HepG2 (cell line): ENCODE data around the gene SERPINI1. TPM values are rescaled to one million over a fixed set of nuclear protein-coding genes. Genes with fewer than 3 reads are reported as not detected.

Source experiments
- ATAC-seq: fragments of 200-7000 bp; cut with Tn5 transposase; 3 replicates; pipeline ENCODE4 v1.9.1; 2020; ENCODE audit warnings: mild to moderate bottlenecking, moderate library complexity
- BruUV-seq: library from RNA; stranded (reverse); fragments of 400-500 nt; replicated peaks from 2 replicates; lab custom pipeline; 2021; lab: Mats Ljungman, UMichigan
- CTCF ChIA-PET: fragments of 300-600 bp; formaldehyde crosslinking; extraction: SDS; loops from one replicate; lab custom pipeline; 2021; ENCODE audit warnings: low total read pairs, inconsistent platforms, low intra/inter-chr PET ratio; lab: Yijun Ruan, JAX
- POLR2A ChIA-PET: fragments of 350-600 bp; sonication (Branson Sonifier 250); formaldehyde crosslinking; loops from one replicate; lab custom pipeline; 2020; ENCODE audit warnings: antibody characterized with exemption, inconsistent platforms; lab: Yijun Ruan, JAX
- DNase-seq: peaks from one replicate; pipeline ENCODE4 v3.0.0-alpha.2; 2015; ENCODE audit warnings: low spot score
- FAIRE-seq: peaks from 3 replicates; lab custom pipeline; 2011; peaks lifted over from hg19 to GRCh38; lab: Jason Lieb, UNC
- H2AFZ ChIP-seq: one replicate; pipeline ENCODE4 v1.6.1; 2011; ENCODE audit warnings: low read length, inconsistent platforms
- H3K27ac ChIP-seq: fragments of 300-600 bp; 3 replicates; pipeline ENCODE4 v1.8.0; 2011; ENCODE audit warnings: mixed run types, mild to moderate bottlenecking, mixed read lengths, low read length, inconsistent platforms; ENCODE audit not compliant: insufficient read depth; ENCODE audit errors: extremely low read length
- H3K27me3 ChIP-seq, 2 experiments: fragments of 200-600 bp in 1 of 2; 2 replicates in 1 of 2; 3 replicates in 1 of 2; pipeline versions ENCODE4 v1.6.0 to v1.8.0; 2011; ENCODE audit warnings: low read length in 2 of 2, mild to moderate bottlenecking in 2 of 2, moderate library complexity in 2 of 2, inconsistent platforms in 1 of 2; ENCODE audit not compliant: insufficient read depth in 2 of 2, control insufficient read depth in 1 of 2
- H3K36me3 ChIP-seq, 2 experiments: fragments of 200-600 bp in 1 of 2; replicated peaks in 1 of 2; 2 replicates in 1 of 2; 3 replicates in 1 of 2; pipeline versions ENCODE4 v1.5.1 to v1.8.0; 2011; ENCODE audit warnings: low read length in 2 of 2, inconsistent platforms in 1 of 2; ENCODE audit not compliant: insufficient read depth in 2 of 2, control insufficient read depth in 1 of 2
- H3K4me1 ChIP-seq: 2 replicates; pipeline ENCODE4 v1.5.1; 2012; ENCODE audit warnings: low read length, inconsistent platforms; ENCODE audit not compliant: insufficient read depth
- H3K4me2 ChIP-seq: 2 replicates; pipeline ENCODE4 v1.6.0; 2011; ENCODE audit warnings: low read depth, low read length, inconsistent platforms
- H3K4me3 ChIP-seq, 3 experiments: fragments of 200-600 bp in 1 of 3; sonication (generic), shearing (Covaris generic) in 1 of 3; replicated peaks in 1 of 3; 2 replicates each; pipeline ENCODE4 v1.5.1; 2011 to 2016; ENCODE audit warnings: low read length in 3 of 3, inconsistent platforms in 2 of 3, low read depth in 2 of 3, mild to moderate bottlenecking in 2 of 3, control low read depth in 1 of 3, mixed read lengths in 1 of 3; ENCODE audit not compliant: insufficient read depth in 1 of 3
- H3K79me2 ChIP-seq: one replicate; pipeline ENCODE4 v1.6.1; 2011; ENCODE audit warnings: low read length, inconsistent platforms; ENCODE audit not compliant: insufficient read depth
- H3K9ac ChIP-seq: 2 replicates; pipeline ENCODE4 v1.6.0; 2011; ENCODE audit warnings: mild to moderate bottlenecking, low read depth, low read length, inconsistent platforms; ENCODE audit not compliant: insufficient read depth
- H3K9me3 ChIP-seq: 2 replicates; pipeline ENCODE4 v1.5.1; 2012; ENCODE audit warnings: mild to moderate bottlenecking, low read length
- H4K20me1 ChIP-seq: 2 replicates; pipeline ENCODE4 v1.6.0; 2011; ENCODE audit warnings: inconsistent platforms, mild to moderate bottlenecking, low read length, moderate library complexity; ENCODE audit not compliant: insufficient read depth
- ZNF660 ChIP-seq: sonication (generic); formaldehyde crosslinking; IDR thresholded peaks from 2 replicates; pipeline ENCODE4 v1.5.1; 2020; ENCODE audit warnings: mild to moderate bottlenecking, low read depth, missing genetic modification reagents, borderline replicate concordance
- WGBS: methylation state at CpG from one replicate; pipeline ENCODE4 v1.1.6; 2017; ENCODE audit warnings: low lambda C conversion rate; 5-methylcytosine and 5-hydroxymethylcytosine counted together
- in situ Hi-C: cut with HindIII; loops from 2 replicates; pipeline ENCODE4 v1.10.0; 2017; ENCODE audit warnings: low pct_unique_long_range_greater_than_20kb; ENCODE audit not compliant: extremely low pct_ligation_motif_present
- intact Hi-C: fragments of 100-400 bp; cut with micrococcal nuclease; formaldehyde crosslinking; loops from one replicate; pipeline ENCODE4 v1.10.0; 2022; ENCODE audit not compliant: unreplicated experiment
- polyA plus RNA-seq, 8 experiments: library from polyadenylated mRNA; depleted of rRNA in 3 of 8; stranded (reverse) in 7 of 8; unstranded in 1 of 8; fragments of >200 nt; fragmentation: Illumina TruSeq in 4 of 8; extraction: Trizol in 4 of 8; gene quantifications; 2 replicates each; pipeline versions ENCODE4 v1.2.1 to v1.2.3, GENCODE V29; 2011 to 2016; ENCODE audit warnings: low read depth in 4 of 8, missing spikeins in 1 of 8, mixed read lengths in 1 of 8; ENCODE audit not compliant: insufficient read depth in 1 of 8
- total RNA-seq, 5 experiments: library from RNA; depleted of rRNA; stranded (reverse); fragments of >200 nt; fragmentation: Illumina TruSeq; extraction: Trizol; gene quantifications; 2 replicates each; pipeline ENCODE4 v1.2.3, GENCODE V29; 2016; ENCODE audit warnings: low read depth in 1 of 5
- TF ChIP-seq, protein P1 (sequence below): sonication (generic); formaldehyde crosslinking; IDR thresholded peaks from 2 replicates; pipeline ENCODE4 v1.9.0; 2021; ENCODE audit warnings: mild to moderate bottlenecking, missing genetic modification reagents
- TF ChIP-seq, protein P2 (sequence below): sonication (generic); formaldehyde crosslinking; IDR thresholded peaks from 2 replicates; pipeline ENCODE4 v1.5.0; 2020; ENCODE audit warnings: missing genetic modification reagents
- TF ChIP-seq, protein P3 (sequence below): sonication (generic); formaldehyde crosslinking; IDR thresholded peaks from 2 replicates; pipeline ENCODE4 v1.4.0; 2020; ENCODE audit warnings: mild to moderate bottlenecking, missing genetic modification reagents

Gene SERPINI1
- total and polyA plus RNA-seq, 2 of the 13 experiments (the other 11 are each of a cell fraction or from before 2014, with no cell fraction given): 14.7 to 58.0 TPM

DNA sequence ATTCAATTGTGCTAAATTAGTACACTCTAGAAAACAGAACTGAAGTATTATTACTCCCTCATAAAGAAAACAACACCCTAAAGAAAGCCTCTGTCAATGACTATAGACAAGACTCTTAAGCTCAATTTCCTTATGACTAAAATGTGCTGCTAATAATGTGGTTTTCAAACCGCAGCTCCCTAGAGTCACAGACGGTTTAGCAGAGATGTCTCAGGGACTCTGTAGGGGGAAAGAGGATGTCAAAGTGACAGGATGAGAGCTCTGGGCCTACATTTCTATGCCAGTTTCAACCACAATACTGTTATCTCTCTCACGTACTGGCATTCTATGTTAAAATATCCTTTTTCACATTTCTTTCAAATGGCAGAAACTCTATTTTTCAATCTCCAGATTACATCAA, 44.2 kb upstream of the SERPINI1 start (continued):
- TF ChIP-seq, protein P1, sequence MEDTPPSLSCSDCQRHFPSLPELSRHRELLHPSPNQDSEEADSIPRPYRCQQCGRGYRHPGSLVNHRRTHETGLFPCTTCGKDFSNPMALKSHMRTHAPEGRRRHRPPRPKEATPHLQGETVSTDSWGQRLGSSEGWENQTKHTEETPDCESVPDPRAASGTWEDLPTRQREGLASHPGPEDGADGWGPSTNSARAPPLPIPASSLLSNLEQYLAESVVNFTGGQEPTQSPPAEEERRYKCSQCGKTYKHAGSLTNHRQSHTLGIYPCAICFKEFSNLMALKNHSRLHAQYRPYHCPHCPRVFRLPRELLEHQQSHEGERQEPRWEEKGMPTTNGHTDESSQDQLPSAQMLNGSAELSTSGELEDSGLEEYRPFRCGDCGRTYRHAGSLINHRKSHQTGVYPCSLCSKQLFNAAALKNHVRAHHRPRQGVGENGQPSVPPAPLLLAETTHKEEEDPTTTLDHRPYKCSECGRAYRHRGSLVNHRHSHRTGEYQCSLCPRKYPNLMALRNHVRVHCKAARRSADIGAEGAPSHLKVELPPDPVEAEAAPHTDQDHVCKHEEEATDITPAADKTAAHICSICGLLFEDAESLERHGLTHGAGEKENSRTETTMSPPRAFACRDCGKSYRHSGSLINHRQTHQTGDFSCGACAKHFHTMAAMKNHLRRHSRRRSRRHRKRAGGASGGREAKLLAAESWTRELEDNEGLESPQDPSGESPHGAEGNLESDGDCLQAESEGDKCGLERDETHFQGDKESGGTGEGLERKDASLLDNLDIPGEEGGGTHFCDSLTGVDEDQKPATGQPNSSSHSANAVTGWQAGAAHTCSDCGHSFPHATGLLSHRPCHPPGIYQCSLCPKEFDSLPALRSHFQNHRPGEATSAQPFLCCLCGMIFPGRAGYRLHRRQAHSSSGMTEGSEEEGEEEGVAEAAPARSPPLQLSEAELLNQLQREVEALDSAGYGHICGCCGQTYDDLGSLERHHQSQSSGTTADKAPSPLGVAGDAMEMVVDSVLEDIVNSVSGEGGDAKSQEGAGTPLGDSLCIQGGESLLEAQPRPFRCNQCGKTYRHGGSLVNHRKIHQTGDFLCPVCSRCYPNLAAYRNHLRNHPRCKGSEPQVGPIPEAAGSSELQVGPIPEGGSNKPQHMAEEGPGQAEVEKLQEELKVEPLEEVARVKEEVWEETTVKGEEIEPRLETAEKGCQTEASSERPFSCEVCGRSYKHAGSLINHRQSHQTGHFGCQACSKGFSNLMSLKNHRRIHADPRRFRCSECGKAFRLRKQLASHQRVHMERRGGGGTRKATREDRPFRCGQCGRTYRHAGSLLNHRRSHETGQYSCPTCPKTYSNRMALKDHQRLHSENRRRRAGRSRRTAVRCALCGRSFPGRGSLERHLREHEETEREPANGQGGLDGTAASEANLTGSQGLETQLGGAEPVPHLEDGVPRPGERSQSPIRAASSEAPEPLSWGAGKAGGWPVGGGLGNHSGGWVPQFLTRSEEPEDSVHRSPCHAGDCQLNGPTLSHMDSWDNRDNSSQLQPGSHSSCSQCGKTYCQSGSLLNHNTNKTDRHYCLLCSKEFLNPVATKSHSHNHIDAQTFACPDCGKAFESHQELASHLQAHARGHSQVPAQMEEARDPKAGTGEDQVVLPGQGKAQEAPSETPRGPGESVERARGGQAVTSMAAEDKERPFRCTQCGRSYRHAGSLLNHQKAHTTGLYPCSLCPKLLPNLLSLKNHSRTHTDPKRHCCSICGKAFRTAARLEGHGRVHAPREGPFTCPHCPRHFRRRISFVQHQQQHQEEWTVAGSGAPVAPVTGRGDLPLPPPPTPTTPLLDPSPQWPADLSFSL (CRISPR knock-in tag): no peak
- TF ChIP-seq, all 625 proteins: peak for 0

DNA sequence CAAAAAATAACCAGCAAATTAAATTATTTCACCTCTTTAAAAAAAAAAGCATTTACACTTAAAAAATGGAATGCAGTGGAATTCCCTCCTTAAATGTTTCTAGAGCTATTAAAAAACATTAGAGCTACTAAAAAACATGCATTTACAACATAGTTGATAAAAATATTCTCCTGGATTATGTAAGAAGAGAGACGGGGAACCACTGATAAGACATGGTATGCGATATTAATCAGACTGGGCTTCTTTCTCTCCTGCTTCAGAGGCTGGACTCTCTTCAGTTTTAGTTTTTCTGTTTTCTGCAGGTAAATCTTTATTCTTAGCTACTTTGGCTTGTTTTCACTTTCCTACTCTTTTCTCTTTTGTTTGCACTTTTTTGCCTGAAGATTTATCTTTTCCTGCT, 41.4 kb upstream of the SERPINI1 start:
- ChIA-PET CTCF (no interaction called here), POLR2A (no interaction called here)
- Histone ChIP-seq H3K4me1 (no peaks in the 10 kb centered on the region), H3K4me2 (no peak overlapping the region), H3K36me3 (peaks cover 0 to 42% of the 10 kb centered on the region in 2 experiments; a peak in 3 of 5 replicates), H3K9ac (no peak overlapping the region), H3K79me2 (no peaks in the 10 kb centered on the region), H3K27me3 (no peaks in the 10 kb centered on the region), H3K9me3 (no peaks in the 10 kb centered on the region), H2AFZ (no peak overlapping the region), H3K27ac (no peak overlapping the region), H3K4me3 (no peak overlapping the region), H4K20me1 (no peaks in the 10 kb centered on the region)
- FAIRE-seq: no peak
- no TSS peak for BruUV-seq
- no peak for DNase-seq
- no peak for ATAC-seq
- intact Hi-C loops: no loop called here
- in situ Hi-C loops: loop anchor here (25.0 kb wide), 1 partner anchor 282 kb away; no protein-coding TSS in a partner anchor
- WGBS: 98% methylated on average over 2 of the region's 2 CpGs
- TF ChIP-seq, protein P2, sequence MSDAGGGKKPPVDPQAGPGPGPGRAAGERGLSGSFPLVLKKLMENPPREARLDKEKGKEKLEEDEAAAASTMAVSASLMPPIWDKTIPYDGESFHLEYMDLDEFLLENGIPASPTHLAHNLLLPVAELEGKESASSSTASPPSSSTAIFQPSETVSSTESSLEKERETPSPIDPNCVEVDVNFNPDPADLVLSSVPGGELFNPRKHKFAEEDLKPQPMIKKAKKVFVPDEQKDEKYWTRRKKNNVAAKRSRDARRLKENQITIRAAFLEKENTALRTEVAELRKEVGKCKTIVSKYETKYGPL (CRISPR knock-in tag): no peak
- TF ChIP-seq, protein P3, sequence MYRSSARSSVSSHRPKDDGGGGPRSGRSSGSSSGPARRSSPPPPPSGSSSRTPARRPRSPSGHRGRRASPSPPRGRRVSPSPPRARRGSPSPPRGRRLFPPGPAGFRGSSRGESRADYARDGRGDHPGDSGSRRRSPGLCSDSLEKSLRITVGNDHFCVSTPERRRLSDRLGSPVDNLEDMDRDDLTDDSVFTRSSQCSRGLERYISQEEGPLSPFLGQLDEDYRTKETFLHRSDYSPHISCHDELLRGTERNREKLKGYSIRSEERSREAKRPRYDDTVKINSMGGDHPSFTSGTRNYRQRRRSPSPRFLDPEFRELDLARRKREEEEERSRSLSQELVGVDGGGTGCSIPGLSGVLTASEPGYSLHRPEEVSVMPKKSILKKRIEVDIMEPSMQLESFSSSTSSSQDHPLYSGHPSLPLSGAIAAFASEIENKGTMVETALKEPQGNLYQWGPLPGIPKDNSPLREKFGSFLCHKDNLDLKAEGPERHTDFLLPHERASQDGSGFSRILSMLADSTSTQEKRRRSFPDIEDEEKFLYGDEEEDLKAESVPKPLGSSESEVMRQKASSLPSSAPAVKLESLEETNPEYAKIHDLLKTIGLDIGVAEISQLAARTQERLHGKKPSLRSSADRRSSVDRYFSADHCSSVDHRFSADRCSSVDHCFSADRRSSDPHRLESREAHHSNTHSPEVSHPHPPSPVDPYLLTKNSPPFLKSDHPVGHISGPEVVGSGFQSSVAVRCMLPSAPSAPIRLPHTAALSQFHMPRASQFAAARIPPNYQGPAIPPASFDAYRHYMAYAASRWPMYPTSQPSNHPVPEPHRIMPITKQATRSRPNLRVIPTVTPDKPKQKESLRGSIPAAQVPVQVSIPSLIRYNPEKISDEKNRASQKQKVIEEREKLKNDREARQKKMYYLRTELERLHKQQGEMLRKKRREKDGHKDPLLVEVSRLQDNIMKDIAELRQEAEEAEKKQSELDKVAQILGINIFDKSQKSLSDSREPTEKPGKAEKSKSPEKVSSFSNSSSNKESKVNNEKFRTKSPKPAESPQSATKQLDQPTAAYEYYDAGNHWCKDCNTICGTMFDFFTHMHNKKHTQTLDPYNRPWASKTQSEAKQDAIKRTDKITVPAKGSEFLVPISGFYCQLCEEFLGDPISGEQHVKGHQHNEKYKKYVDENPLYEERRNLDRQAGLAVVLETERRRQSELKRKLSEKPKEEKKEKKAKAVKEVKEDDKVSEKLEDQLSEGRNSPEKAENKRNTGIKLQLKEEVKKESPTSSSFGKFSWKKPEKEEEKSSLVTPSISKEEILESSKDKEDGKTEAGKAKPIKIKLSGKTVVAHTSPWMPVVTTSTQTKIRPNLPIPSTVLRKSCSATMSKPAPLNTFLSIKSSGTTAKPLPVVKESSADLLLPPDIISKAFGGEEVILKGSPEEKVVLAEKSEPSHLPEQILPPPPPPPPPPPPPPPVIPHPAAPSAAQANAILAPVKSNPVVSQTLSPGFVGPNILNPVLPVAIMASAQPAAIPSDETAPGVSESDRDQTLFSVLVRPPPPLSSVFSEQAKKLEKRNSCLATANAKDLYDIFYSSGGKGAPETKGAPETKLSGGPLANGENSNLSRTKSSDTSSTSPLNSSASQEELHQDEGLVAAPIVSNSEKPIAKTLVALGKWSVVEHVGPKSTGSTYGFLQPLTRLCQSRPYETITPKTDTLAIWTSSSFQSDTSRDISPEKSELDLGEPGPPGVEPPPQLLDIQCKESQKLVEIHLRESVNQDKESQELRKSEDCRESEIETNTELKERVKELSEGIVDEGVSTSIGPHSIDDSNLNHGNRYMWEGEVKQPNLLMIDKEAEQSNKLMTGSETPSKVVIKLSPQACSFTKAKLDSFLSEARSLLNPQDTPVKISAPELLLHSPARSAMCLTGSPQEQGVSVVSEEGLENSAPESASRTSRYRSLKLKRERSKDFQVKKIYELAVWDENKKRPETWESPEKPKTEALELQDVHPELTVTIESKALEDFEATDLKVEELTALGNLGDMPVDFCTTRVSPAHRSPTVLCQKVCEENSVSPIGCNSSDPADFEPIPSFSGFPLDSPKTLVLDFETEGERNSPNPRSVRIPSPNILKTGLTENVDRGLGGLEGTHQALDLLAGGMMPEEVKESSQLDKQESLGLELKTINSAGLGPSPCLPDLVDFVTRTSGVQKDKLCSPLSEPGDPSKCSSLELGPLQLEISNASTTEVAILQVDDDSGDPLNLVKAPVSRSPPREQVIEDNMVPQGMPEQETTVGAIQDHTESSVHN (CRISPR knock-in tag): no peak
- TF ChIP-seq ZNF660 (CRISPR knock-in tag): no peak
